H1 (cell line): ENCODE results near the gene MMEL1. TPM values are rescaled to one million over a fixed set of nuclear protein-coding genes. Genes with fewer than 3 reads are reported as not detected.
"Not testable (repeated sequence)": the region's sequence is repeated elsewhere in the genome, so short reads cannot be mapped to it uniquely, and the experiment has no call there.

Source experiments
- CTCF ChIA-PET: fragments of 300-600 bp; sonication (Branson Sonifier 250); formaldehyde crosslinking; loops from one replicate; lab custom pipeline; 2021; ENCODE audit not compliant: partially characterized antibody; lab: Charles Lee
- POLR2A ChIA-PET: fragments of 300-600 bp; sonication (Branson Sonifier 250); formaldehyde crosslinking; loops from one replicate; lab custom pipeline; 2021; ENCODE audit warnings: inconsistent platforms; ENCODE audit not compliant: partially characterized antibody; lab: Charles Lee
- DNase-seq, 2 experiments: peaks; one replicate each; pipeline versions ENCODE4 v3.0.0 to v3.0.0-alpha.2; 2010 to 2022; ENCODE audit warnings: low spot score in 2 of 2, low read depth in 1 of 2, mixed read lengths in 1 of 2
- FAIRE-seq: peaks from 2 replicates; lab custom pipeline; 2011; peaks lifted over from hg19 to GRCh38; lab: Jason Lieb, UNC
- H2AFZ ChIP-seq: 2 replicates; pipeline ENCODE4 v1.8.1; 2012; ENCODE audit warnings: low read length, inconsistent platforms
- H2AK5ac ChIP-seq: 2 replicates; pipeline ENCODE4 v1.6.1; 2013; ENCODE audit warnings: low read depth, low read length
- H2BK120ac ChIP-seq: replicated peaks from 2 replicates; pipeline ENCODE3; 2013; ENCODE audit warnings: low read depth, low read length, inconsistent platforms
- H2BK12ac ChIP-seq: 2 replicates; pipeline ENCODE4 v1.6.1; 2013; ENCODE audit warnings: low read depth, low read length
- H2BK15ac ChIP-seq: 2 replicates; pipeline ENCODE4 v1.6.1; 2013; ENCODE audit warnings: low read length
- H2BK20ac ChIP-seq: 2 replicates; pipeline ENCODE4 v1.6.1; 2013; ENCODE audit warnings: low read length
- H2BK5ac ChIP-seq: 2 replicates; pipeline ENCODE4 v1.6.1; 2013; ENCODE audit warnings: low read depth, low read length
- H3K14ac ChIP-seq: 2 replicates; pipeline ENCODE4 v1.6.1; 2013; ENCODE audit warnings: inconsistent platforms; ENCODE audit not compliant: insufficient read length
- H3K18ac ChIP-seq: 2 replicates; pipeline ENCODE4 v1.6.1; 2013; ENCODE audit warnings: low read length; ENCODE audit errors: extremely low read depth
- H3K23ac ChIP-seq: 2 replicates; pipeline ENCODE4 v1.6.1; 2013; ENCODE audit warnings: inconsistent platforms; ENCODE audit not compliant: insufficient read length
- H3K23me2 ChIP-seq: 2 replicates; pipeline ENCODE4 v1.6.1; 2013; ENCODE audit warnings: low read depth, low read length
- H3K27ac ChIP-seq: 2 replicates; pipeline ENCODE4 v1.6.1; 2011; ENCODE audit warnings: low read depth, low read length, inconsistent platforms
- H3K27me3 ChIP-seq, 4 experiments: replicated peaks in 1 of 4; 1 replicate in 1 of 4; 2 replicates in 3 of 4; pipeline versions ENCODE4 v1.6.1 to v1.8.1; 2011 to 2013; ENCODE audit warnings: low read length in 3 of 4, mild to moderate bottlenecking in 3 of 4, inconsistent platforms in 2 of 4, mixed read lengths in 2 of 4, moderate library complexity in 1 of 4; ENCODE audit not compliant: control insufficient read depth in 3 of 4, insufficient read depth in 3 of 4; ENCODE audit errors: extremely low read depth in 1 of 4
- H3K36me3 ChIP-seq, 4 experiments: 2 replicates each; pipeline versions ENCODE4 v1.6.1 to v1.8.1; 2011 to 2013; ENCODE audit warnings: mild to moderate bottlenecking in 4 of 4, low read length in 3 of 4, moderate library complexity in 2 of 4, control low read depth in 1 of 4, inconsistent platforms in 1 of 4; ENCODE audit not compliant: insufficient read depth in 4 of 4, control insufficient read depth in 2 of 4
- H3K4ac ChIP-seq: replicated peaks from 2 replicates; pipeline ENCODE3; 2013; ENCODE audit warnings: low read length, low read depth, mixed read lengths, inconsistent platforms; ENCODE audit not compliant: insufficient read length
- H3K4me1 ChIP-seq, 4 experiments: replicated peaks in 1 of 4; 1 replicate in 1 of 4; 2 replicates in 3 of 4; pipeline versions ENCODE4 v1.6.1 to v1.8.1; 2011 to 2013; ENCODE audit warnings: low read length in 3 of 4, inconsistent platforms in 2 of 4, mixed read lengths in 1 of 4; ENCODE audit not compliant: insufficient read depth in 4 of 4, control insufficient read depth in 3 of 4
- H3K4me2 ChIP-seq, 2 experiments: 2 replicates each; pipeline versions ENCODE4 v1.6.1 to v1.8.1; 2011 to 2013; ENCODE audit warnings: low read depth in 2 of 2, low read length in 2 of 2, control low read depth in 1 of 2, inconsistent platforms in 1 of 2, mild to moderate bottlenecking in 1 of 2; ENCODE audit not compliant: insufficient read depth in 1 of 2
- H3K4me3 ChIP-seq, 4 experiments: fragments of 200-600, 300-600 bp in 1 of 4; sonication (generic), shearing (Covaris generic), sonication (Bioruptor Twin) in 1 of 4; 2 replicates each; pipeline versions ENCODE4 v1.5.1 to v1.8.1; 2011 to 2016; ENCODE audit warnings: low read length in 4 of 4, low read depth in 3 of 4, control low read depth in 2 of 4, inconsistent platforms in 2 of 4, mild to moderate bottlenecking in 2 of 4, mixed read lengths in 1 of 4, moderate library complexity in 1 of 4; ENCODE audit not compliant: insufficient read depth in 2 of 4; ENCODE audit errors: extremely low read depth in 1 of 4
- H3K56ac ChIP-seq: replicated peaks from 2 replicates; pipeline ENCODE3; 2013; ENCODE audit warnings: low read depth, mild to moderate bottlenecking, mixed read lengths, low read length, inconsistent platforms; ENCODE audit not compliant: insufficient read length
- H3K79me1 ChIP-seq: 2 replicates; pipeline ENCODE4 v1.6.1; 2013; ENCODE audit warnings: low read depth, low read length, control low read depth
- H3K79me2 ChIP-seq, 2 experiments: 2 replicates each; pipeline versions ENCODE4 v1.6.1 to v1.8.1; 2012 to 2013; ENCODE audit warnings: low read length in 2 of 2, mild to moderate bottlenecking in 2 of 2, inconsistent platforms in 1 of 2; ENCODE audit not compliant: insufficient read depth in 2 of 2, control insufficient read depth in 1 of 2
- H3K9ac ChIP-seq, 4 experiments: replicated peaks in 1 of 4; 1 replicate in 1 of 4; 2 replicates in 3 of 4; pipeline versions ENCODE4 v1.6.1 to v1.8.1; 2011 to 2013; ENCODE audit warnings: low read depth in 3 of 4, low read length in 3 of 4, control low read depth in 2 of 4, mild to moderate bottlenecking in 2 of 4, moderate library complexity in 2 of 4, inconsistent platforms in 1 of 4; ENCODE audit errors: extremely low read depth in 1 of 4
- H3K9me3 ChIP-seq, 2 experiments: 2 replicates each; pipeline versions ENCODE4 v1.6.1 to v1.8.1; 2012 to 2013; ENCODE audit warnings: mild to moderate bottlenecking in 2 of 2, moderate library complexity in 2 of 2, control low read depth in 1 of 2, inconsistent platforms in 1 of 2, low read depth in 1 of 2, low read length in 1 of 2, mixed read lengths in 1 of 2; ENCODE audit not compliant: insufficient read depth in 2 of 2
- H4K20me1 ChIP-seq, 2 experiments: replicated peaks in 1 of 2; 2 replicates each; pipeline versions ENCODE3 to v1.8.1; 2011 to 2013; ENCODE audit warnings: inconsistent platforms in 2 of 2, low read length in 2 of 2, mild to moderate bottlenecking in 1 of 2; ENCODE audit not compliant: insufficient read depth in 2 of 2, control insufficient read depth in 1 of 2
- H4K5ac ChIP-seq: 2 replicates; pipeline ENCODE4 v1.6.1; 2013; ENCODE audit warnings: low read length, low read depth, mixed read lengths, inconsistent platforms; ENCODE audit not compliant: insufficient read length
- H4K8ac ChIP-seq: 2 replicates; pipeline ENCODE4 v1.8.0; 2013; ENCODE audit warnings: mild to moderate bottlenecking, moderate library complexity, low read length, inconsistent platforms; ENCODE audit not compliant: insufficient read depth; ENCODE audit errors: extremely low read depth
- H4K91ac ChIP-seq: replicated peaks from 2 replicates; pipeline ENCODE3; 2013; ENCODE audit warnings: low read length, mixed read lengths, inconsistent platforms; ENCODE audit not compliant: insufficient read length
- WGBS, 2 experiments: shearing (Covaris generic) in 1 of 2; methylation state at CpG; one replicate each; pipeline versions ENCODE4 v1.1.6 to v1.1.7; 2013 to 2015; ENCODE audit warnings: low lambda C conversion rate in 2 of 2, mixed read lengths in 2 of 2, inconsistent platforms in 1 of 2, low coverage in 1 of 2, missing lambda C conversion rate in 1 of 2; ENCODE audit not compliant: insufficient replicate concordance in 2 of 2, insufficient coverage in 1 of 2, insufficient read length in 1 of 2; ENCODE audit errors: extremely low coverage in 1 of 2, missing lambda C conversion rate in 1 of 2; 5-methylcytosine and 5-hydroxymethylcytosine counted together
- polyA plus RNA-seq, 7 experiments: library from polyadenylated mRNA; depleted of rRNA in 3 of 7; stranded (reverse) in 5 of 7; unstranded in 2 of 7; fragments of >200 nt in 5 of 7; fragments of 200-250 nt in 2 of 7; gene quantifications; 1 replicate in 5 of 7; 2 replicates in 1 of 7; 4 replicates in 1 of 7; pipeline versions ENCODE4 v1.2.1 to v1.2.3, GENCODE V29; 2011 to 2013; ENCODE audit warnings: missing spikeins in 2 of 7, mixed read lengths in 2 of 7
- total RNA-seq: library from RNA; stranded (reverse); fragmentation: NEBNext Ultra II Directional; extraction: Animal tissue kit (Norgen Biotek cat#: 25700); gene quantifications from 2 replicates; pipeline ENCODE4 v1.2.1, GENCODE V29; 2021

The MMEL1 gene
- total and polyA plus RNA-seq, 2 of the 8 experiments (the other 6 are each of a cell fraction or from before 2014, with no cell fraction given), result 0.91 to 1.7 TPM

DNA sequence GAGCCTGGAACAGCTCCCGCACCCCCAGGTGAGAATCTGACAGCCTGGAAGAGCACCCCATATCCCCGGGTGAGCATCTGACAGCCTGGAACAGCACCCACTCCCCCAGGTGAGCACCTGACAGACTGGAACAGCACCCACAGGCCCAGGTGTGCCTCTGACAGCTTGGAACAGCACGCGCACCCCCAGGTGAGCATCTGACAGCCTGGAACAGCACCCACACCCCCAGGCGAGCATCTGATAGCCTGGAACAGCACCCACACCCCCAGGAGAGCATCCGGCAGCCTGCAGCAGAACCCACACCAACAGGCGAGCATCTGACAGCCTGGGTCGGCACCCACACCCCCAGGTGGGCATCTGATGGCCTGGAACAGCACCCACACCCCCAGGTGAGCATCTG is 27.0 kb upstream of the MMEL1 start:
- H3K56ac ChIP-seq, H3K4ac ChIP-seq, H2BK120ac ChIP-seq, FAIRE-seq, H3K4me1 ChIP-seq, H3K79me2 ChIP-seq, H3K27me3 ChIP-seq, H2BK5ac ChIP-seq, CTCF ChIA-PET, H2AFZ ChIP-seq, H3K23ac ChIP-seq, H4K91ac ChIP-seq, H2BK20ac ChIP-seq, H3K18ac ChIP-seq, H3K4me2 ChIP-seq, H2BK15ac ChIP-seq, H4K20me1 ChIP-seq, H3K27ac ChIP-seq, H3K4me3 ChIP-seq, H3K9ac ChIP-seq, H2BK12ac ChIP-seq, H3K23me2 ChIP-seq, H3K79me1 ChIP-seq, H3K36me3 ChIP-seq, H2AK5ac ChIP-seq, POLR2A ChIA-PET, H3K14ac ChIP-seq, H4K8ac ChIP-seq, H4K5ac ChIP-seq: not testable (repeated sequence)
- DNase-seq, result peak in 1 of 2 experiments; percentile 52
- WGBS, 2 experiments, result 68% methylated on average over 6 of the region's 8 CpGs; no CpG with 5 or more reads in 1 of the 2 experiments
- H3K9me3 ChIP-seq, result peaks cover 16 to 29% of the 10 kb centered on the region in 2 experiments

DNA sequence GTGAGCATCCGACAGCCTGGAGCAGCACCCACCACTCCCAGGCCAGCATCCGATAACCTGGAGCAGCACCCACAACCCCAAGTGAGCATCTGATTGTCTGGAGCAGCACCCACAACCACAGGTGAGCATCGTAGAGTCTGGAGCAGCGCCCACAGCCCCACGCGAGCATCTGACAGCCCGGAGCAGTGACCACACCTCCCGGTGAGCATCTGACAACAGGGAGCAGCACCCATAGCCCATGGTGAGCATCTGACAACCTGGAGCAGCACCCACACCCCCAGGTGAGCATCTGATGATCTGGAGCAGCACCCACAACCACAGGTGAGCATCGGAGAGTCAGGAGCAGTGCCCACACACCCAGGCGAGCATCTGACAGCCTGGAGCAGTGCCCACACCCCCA is 25.1 kb upstream of the MMEL1 start:
- H4K91ac ChIP-seq, H4K5ac ChIP-seq, H3K23ac ChIP-seq, H4K20me1 ChIP-seq, H3K18ac ChIP-seq, H3K4me2 ChIP-seq, H4K8ac ChIP-seq, H3K79me1 ChIP-seq, CTCF ChIA-PET, H3K4ac ChIP-seq, H2BK12ac ChIP-seq, H2AK5ac ChIP-seq, DNase-seq, H2BK20ac ChIP-seq, H2BK5ac ChIP-seq, H3K56ac ChIP-seq, H2BK15ac ChIP-seq, H2AFZ ChIP-seq, H3K9ac ChIP-seq, H3K4me3 ChIP-seq, H3K4me1 ChIP-seq, H2BK120ac ChIP-seq, H3K36me3 ChIP-seq, H3K79me2 ChIP-seq, H3K14ac ChIP-seq, H3K27ac ChIP-seq, FAIRE-seq, H3K23me2 ChIP-seq, H3K27me3 ChIP-seq, POLR2A ChIA-PET: not testable (repeated sequence)
- H3K9me3 ChIP-seq, result peaks cover 35 to 48% of the 10 kb centered on the region in 2 experiments
- WGBS, 2 experiments, result 87% methylated on average over 6 of the region's 10 CpGs; no CpG with 5 or more reads in 1 of the 2 experiments
